Esophagus squamous epithelium (tissue), 4 donors: ENCODE data around the gene AP2A2.

Experiments
- CTCF ChIP-seq, 6 experiments: fragments of 450-650 bp in 4 of 6; fragments of 200-600 bp in 2 of 6; sonication (generic) in 2 of 6; IDR thresholded peaks; one replicate each; pipeline ENCODE4 v1.5.1; 2016 to 2019; ENCODE audit warnings: antibody characterized with exemption in 6 of 6, mild to moderate bottlenecking in 4 of 6, moderate library complexity in 4 of 6
- POLR2A ChIP-seq, 4 donors: fragments of 450-650 bp; IDR thresholded peaks; one replicate each; pipeline ENCODE4 v1.6.1; 2017; ENCODE audit warnings: antibody characterized with exemption in 4 of 4, mild to moderate bottlenecking in 4 of 4, moderate library complexity in 3 of 4

DNA sequence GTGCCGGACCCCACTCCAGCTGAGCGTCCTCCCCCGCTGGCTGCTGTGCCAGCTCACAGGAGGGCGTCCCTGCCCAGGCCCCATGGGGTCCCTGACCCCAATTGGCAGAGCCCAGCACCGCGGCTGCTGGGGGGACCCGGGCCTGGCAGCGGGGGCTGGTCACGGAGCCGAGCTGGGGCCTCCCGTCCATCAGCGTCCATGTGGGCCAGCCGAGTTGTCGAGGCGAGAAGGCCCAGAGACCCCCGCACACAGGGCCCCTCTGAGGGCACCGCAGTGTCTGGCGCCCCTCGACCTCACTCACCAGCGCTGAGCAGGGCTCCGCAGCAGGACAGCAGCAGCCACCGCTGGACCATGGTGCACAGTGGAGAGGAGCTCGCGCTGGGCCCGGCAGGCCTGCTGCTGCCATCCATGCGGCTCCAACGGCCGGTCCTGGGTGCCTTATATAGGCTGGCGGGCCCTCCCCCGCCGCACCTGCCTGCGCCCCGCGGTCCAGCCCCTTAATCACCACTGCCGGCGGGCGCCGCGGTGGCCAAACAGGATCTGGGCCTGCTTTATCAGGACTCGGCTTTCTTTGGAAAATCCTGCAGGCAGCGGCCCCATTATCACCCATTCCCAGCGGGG lies 110.7 kb downstream of the AP2A2 start, which contains the start of gene MUC6:
- TF ChIP-seq CTCF (IDR thresholded peaks at IDR 0.05) (no peak), POLR2A (IDR thresholded peaks at IDR 0.05) (no peak)
